Measurements from ENCODE around the gene MAP1S.

DNA sequence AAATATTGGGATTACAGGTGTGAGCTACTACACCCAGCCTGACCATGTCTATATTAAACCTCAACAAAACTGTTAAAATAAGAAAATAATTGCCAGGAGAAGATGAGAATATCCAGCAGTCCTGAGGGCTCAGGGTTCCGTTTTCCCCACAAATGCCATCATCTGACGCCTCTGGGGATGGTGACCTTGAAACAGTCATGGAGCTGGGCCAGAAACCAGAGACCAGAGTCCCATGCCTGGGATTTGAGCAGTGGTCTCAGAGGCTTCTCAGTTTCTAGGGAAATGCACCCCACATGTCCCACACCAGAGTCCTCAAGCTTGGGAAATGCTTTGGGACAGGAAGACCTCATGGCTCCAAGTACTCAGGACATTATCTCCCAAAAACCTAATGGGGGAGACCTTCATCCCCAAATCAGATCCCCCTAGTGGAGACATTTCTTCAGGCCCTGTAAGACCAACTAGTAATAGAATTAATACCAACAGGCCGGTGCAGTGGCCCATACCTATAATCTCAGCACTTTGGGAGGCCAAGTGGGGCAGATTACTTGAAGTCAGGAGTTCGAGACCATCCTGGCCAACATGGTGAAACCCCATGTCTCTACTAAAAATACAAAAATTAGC, 2.9 kb upstream of the MAP1S start:
- TF ChIP-seq POLR2A (IDR thresholded peaks at IDR 0.05; ENCODE audit: control extremely low read depth in 1 of 2, low read depth in 2 of 2, low read length in 2 of 2) = no peak
- TF ChIP-seq, protein P1, sequence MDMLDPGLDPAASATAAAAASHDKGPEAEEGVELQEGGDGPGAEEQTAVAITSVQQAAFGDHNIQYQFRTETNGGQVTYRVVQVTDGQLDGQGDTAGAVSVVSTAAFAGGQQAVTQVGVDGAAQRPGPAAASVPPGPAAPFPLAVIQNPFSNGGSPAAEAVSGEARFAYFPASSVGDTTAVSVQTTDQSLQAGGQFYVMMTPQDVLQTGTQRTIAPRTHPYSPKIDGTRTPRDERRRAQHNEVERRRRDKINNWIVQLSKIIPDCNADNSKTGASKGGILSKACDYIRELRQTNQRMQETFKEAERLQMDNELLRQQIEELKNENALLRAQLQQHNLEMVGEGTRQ (IDR thresholded peaks at IDR 0.05; ENCODE audit: low read length) = no peak
- TF ChIP-seq POLR2AphosphoS5 (IDR thresholded peaks at IDR 0.05; ENCODE audit: low read depth, low read length) = no peak
- peak in 2 of 3 experiments; percentile 30 to 35; a peak in 2 of 4 replicates for TF ChIP-seq CTCF (IDR thresholded peaks at IDR 0.05; ENCODE audit: control extremely low read depth in 1 of 3, insufficient read depth in 1 of 3, low read depth in 1 of 3, low read length in 3 of 3)
- TF ChIP-seq SUZ12 (IDR thresholded peaks at IDR 0.05; ENCODE audit: low read length) = no peak
